SHP77 treated with DMSO at 0.1 percent for 48 hours (cell line): ENCODE measurements around the gene MROH2A.
"Not testable (repeated sequence)": the region's sequence is repeated elsewhere in the genome, so short reads cannot be mapped to it uniquely, and the experiment has no call there.

Source experiments
- DNase-seq: peaks from one replicate; lab custom pipeline; 2025; lab: John Stamatoyannopoulos, UW

The MROH2A gene

GRCh38 chr2:233778030-233778429 lies at the start of gene MROH2A:
MROH2A (plus strand) TSS chr2:233778330; CDS start chr2:233779359, 1,029 bp downstream.
- DNase-seq, result no peak

- no peak for DNase-seq
These were observed 49.3 kb upstream of the MROH2A start, which contains the start of gene UGT1A3 for GRCh38 chr2:233728723-233729301. UGT1A3 (plus strand) TSS chr2:233729042; CDS start chr2:233729127, 85 bp downstream.

- DNase-seq, result not testable (repeated sequence)
These were observed 41.1 kb upstream of the MROH2A start for GRCh38 chr2:233736868-233737653.

GRCh38 chr2:233740870-233741269 lies 37.3 kb upstream of the MROH2A start:
- DNase-seq, result no peak

- DNase-seq, result no peak
These were observed 34.5 kb upstream of the MROH2A start for GRCh38 chr2:233743464-233744259.

- DNase-seq, result no peak
These were observed 32.9 kb upstream of the MROH2A start for GRCh38 chr2:233745073-233745755.

GRCh38 chr2:233745838-233746237 lies 32.3 kb upstream of the MROH2A start:
- not testable (repeated sequence) for DNase-seq

- no peak for DNase-seq
These were observed 31.5 kb upstream of the MROH2A start for GRCh38 chr2:233746475-233747282.

GRCh38 chr2:233747283-233747544 lies 30.9 kb upstream of the MROH2A start:
- DNase-seq, result no peak

GRCh38 chr2:233750689-233751088 lies 27.4 kb upstream of the MROH2A start:
- DNase-seq, result not testable (repeated sequence)

GRCh38 chr2:233751212-233752009 lies 26.7 kb upstream of the MROH2A start:
- DNase-seq, result not testable (repeated sequence)

GRCh38 chr2:233754872-233755611 lies 23.1 kb upstream of the MROH2A start:
- no peak for DNase-seq

- DNase-seq, result no peak
These were observed 21.6 kb upstream of the MROH2A start for GRCh38 chr2:233756429-233757081.

GRCh38 chr2:233758141-233758540 lies 20.0 kb upstream of the MROH2A start:
- no peak for DNase-seq

GRCh38 chr2:233758849-233759248 lies 19.3 kb upstream of the MROH2A start:
- DNase-seq, result no peak

GRCh38 chr2:233760043-233760442 lies 18.1 kb upstream of the MROH2A start, which contains the start of gene UGT1A1:
UGT1A1 (plus strand) TSS chr2:233760270; CDS start chr2:233760288, 18 bp downstream.
- DNase-seq, result no peak

- DNase-seq, result no peak
These were observed 16.9 kb upstream of the MROH2A start for GRCh38 chr2:233761040-233761769.

- no peak for DNase-seq
These were observed 13.9 kb upstream of the MROH2A start for GRCh38 chr2:233764264-233764663.

- DNase-seq, result no peak
These were observed 13.4 kb upstream of the MROH2A start for GRCh38 chr2:233764761-233765160.
